Measurements from ENCODE around the gene BFSP2.

DNA sequence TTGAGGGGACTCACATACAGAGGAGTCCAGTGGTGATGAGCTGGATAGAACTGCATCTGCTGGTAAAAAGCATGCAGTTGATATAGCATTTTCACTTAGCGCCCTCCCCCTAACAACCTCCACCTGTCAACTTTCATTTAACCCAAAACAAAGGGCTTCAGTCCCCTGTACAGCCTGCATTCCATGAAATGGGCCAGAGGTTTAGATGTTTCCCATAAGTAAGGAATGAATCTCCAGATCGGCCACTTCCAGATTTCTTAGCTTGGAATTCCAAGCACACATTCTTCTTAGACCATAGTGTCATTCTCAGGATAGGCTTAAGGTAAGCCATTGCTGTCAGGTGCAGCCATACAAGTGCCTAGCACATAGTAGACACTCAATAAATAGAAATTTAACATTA lies 32.9 kb upstream of the BFSP2 start:
- TF ChIP-seq, protein P1, sequence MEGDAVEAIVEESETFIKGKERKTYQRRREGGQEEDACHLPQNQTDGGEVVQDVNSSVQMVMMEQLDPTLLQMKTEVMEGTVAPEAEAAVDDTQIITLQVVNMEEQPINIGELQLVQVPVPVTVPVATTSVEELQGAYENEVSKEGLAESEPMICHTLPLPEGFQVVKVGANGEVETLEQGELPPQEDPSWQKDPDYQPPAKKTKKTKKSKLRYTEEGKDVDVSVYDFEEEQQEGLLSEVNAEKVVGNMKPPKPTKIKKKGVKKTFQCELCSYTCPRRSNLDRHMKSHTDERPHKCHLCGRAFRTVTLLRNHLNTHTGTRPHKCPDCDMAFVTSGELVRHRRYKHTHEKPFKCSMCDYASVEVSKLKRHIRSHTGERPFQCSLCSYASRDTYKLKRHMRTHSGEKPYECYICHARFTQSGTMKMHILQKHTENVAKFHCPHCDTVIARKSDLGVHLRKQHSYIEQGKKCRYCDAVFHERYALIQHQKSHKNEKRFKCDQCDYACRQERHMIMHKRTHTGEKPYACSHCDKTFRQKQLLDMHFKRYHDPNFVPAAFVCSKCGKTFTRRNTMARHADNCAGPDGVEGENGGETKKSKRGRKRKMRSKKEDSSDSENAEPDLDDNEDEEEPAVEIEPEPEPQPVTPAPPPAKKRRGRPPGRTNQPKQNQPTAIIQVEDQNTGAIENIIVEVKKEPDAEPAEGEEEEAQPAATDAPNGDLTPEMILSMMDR (conservative IDR thresholded peaks at IDR 0.05; ENCODE audit: low read depth, low read length) = no peak
- no peak for TF ChIP-seq POLR2A (IDR thresholded peaks at IDR 0.05; ENCODE audit: low read depth, low read length)
